NCI-H2196 (cell line): ENCODE data around the gene LHFPL6.

Source experiments
- DNase-seq: peaks from one replicate; lab custom pipeline; 2025; ENCODE audit not compliant: unreplicated experiment; lab: John Stamatoyannopoulos, UW

The LHFPL6 gene

DNA sequence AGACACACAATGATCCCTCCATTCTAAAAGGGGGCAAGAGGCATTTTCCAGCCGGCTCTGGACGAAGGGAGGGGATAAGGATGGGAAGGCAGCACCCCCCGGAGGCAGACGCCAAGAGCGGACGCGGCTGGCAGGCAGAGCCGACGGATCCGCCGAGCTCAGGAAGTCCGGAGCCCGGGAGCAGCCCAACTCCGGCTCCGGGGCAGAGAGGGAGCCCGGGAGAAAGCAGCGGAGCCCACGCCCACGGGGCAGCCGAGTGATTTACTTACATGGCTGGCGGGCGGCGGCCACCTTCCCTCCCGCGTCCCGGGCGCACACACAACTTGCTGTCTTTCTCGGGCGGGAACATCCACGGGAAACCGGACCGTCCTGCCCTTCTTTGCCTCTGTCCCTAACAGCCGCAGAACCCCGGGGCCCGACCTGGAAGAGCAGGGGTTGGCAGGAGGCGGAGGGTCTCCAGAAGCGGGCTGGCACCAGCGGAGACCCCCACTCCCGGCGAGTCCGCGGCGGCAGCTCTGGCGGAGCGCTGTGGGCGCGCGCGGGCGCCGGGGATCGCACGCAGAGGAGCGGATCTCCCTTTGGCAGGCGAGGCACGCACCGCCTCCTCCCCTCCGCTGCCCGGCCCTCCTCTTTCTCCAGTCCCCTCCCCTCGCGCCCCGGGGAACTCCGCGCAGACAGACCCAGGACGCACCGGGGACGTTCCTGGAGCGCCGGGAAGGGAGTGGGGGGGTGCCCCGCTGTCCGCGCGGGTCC is at the start of gene LHFPL6:
Gene LHFPL6, minus strand, starts transcription at position 580 of the 753 bp plus-strand sequence.
- DNase-seq = peak; percentile 18

DNA sequence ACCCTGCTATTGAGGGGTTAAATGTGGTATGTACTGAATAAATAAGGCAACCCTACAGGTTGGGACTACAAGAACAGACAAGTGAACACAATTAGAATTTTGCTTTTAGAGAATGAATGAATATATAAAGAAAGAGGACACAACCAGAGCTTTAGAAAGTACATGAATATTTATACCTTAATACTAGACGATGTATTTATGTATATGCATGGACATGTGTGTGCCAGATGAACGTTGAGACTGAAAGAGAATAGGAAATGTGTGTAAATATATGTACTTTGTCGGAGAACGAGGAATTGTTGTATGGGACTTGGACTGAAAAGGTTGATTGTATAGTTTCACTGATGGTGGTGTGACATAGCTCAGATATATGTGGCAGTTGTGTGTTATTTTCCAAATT is 43.1 kb upstream of the LHFPL6 start:
- DNase-seq = no peak

DNA sequence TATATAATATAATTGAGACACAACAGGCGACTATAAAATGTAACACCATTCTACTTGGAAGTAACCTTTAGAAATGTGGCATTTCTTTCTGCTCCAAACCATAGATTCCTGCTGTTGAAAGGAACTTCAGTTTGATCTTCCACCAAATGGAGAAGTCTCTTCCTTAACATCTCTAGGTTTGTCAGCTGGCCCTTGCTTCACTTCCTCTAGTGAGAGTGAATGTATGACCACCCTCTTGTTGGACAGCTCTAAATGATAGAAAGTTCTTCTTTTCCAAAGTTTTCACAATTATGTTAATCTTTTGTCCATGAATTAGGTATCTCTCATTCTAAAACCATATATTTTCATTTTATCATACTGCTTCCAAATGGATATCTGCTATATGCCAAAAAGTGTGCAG is 38.7 kb upstream of the LHFPL6 start:
- DNase-seq = no peak

DNA sequence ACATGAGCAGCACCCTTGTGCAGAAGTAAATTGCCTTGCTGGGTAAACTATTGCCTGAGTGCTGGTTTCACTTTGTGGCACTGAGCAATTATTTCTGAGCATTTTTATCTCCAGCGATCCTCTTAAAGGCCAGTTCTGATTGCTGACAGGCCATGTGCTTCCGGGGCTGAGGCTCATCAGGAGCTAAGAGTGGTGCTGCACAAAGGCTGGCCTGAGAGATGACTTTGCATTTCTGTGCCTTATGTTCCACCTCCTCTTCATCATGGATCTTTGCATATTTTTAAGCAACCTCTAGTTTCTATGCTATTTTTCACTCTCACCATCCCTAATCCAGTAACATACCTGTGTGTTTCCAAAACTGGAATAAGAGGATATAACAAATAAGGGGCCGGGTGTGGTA is 34.9 kb upstream of the LHFPL6 start:
- DNase-seq = no peak

DNA sequence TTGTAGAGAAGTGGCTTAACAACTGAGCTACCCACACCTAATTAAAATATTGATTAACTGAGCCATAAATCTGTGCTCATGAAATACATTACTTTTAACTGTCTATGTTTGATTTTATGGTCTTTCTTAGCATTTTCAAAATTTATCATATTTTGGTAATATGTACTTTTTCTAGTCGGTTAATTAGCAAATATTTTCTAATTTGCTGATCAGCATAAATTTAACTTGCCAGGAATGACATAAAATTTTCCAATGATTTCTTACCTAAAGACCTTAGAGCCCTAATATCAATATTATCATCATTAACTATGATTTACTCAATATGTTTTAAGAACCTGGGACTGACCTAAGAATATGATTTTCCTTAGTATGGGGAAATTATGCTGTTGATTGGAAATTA is 32.6 kb upstream of the LHFPL6 start:
- DNase-seq = no peak

DNA sequence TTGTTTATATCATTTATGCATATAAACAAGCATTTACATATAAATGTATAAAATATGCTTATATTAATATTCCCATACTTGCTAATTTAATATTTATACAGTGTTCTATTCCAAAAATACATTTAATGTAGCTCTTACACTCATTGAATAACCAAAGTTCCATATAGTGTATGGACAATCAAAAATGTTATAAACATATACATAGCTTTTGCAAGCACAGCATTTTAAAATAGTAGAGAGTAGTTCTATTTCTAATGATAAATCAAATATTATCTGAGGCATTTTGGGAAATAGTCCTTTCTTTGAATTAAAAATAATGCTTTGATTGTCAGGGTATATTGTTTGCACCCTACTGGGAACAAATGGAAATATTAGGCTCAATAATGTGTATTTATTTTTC is 30.0 kb upstream of the LHFPL6 start:
- no peak for DNase-seq

DNA sequence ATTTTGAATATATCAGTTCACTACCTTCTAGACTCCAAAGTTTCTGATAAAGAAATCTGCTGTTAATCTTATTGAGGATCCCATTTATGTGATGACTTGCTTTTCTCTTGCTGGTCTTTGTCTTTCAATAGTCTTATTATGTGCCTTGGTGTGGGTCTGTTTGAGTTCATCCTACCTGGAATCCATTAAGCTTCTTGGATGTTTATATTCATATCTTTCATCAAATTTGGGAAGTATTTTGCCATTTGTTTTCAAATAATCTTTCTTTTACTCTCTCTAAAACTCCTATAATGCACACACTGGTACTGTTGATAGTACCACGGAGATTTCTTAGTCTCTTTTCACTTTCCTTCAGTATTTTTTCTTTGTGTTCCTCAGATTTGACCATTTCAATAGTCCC is 28.3 kb upstream of the LHFPL6 start:
- DNase-seq = no peak

DNA sequence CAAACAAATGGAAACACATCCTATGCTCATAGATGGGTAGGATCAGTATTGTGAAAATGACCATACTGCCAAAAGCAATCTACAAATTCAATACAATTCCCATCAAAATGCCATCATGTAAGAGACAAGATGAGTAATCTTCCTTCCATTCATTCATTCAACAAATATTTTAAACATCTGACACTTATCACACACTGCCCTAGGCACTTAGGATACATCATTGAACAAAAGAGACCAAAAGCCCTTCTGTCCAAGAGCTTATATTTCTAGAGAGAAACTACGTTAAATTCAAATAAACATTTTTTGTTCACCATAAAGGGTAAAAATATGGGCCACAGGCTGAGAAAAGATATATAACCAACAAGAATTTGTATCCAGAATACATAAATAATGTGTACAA is 20.5 kb upstream of the LHFPL6 start:
- no peak for DNase-seq

DNA sequence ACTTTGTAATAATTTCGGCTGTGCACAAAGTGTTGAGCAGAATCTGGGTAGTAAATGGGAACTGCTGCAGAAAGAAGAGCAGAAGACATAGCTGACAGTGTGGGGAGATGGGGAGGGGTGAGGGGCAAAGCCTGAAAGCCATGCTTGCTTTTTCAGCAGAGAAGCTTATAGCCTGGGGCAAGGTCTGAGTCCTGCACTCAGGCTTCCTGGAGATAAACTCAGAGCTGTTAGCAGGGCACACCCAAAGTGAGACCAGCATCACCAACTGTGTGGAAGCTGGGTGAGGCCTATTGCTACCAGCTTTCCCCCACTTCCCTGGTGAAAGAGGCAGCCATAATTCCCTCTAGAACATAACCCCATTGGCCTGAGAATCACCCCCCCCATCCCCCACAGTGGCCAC is 15.6 kb upstream of the LHFPL6 start:
- no peak for DNase-seq

DNA sequence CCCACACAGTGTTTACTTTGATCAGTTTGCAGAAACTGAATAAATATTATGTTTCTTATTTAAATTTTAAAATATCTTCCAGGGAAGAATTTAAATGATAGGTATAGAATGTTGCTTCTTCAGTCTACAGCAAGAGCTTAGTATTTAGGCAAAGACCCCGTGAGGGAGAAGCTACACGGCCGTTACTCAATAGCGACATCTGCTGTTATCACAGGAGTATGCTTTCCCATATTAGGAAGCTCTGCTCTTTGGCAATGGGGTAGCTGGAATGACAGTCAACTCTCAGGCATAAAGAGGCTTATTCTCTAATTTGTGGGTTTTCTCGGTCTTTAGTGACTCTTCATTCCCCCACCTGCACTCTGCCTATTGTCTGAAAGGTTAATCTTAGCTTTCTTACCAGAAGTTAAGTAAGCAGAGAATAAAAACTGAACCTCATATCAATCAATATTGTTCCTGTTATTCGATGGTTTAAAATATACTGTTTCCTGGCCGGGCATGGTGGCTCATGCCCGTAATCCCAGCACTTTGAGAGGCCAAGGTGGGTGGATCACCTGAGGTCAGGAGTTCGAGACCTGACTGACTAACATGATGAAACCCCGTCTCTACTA is 13.2 kb upstream of the LHFPL6 start:
- peak; percentile 32 for DNase-seq

DNA sequence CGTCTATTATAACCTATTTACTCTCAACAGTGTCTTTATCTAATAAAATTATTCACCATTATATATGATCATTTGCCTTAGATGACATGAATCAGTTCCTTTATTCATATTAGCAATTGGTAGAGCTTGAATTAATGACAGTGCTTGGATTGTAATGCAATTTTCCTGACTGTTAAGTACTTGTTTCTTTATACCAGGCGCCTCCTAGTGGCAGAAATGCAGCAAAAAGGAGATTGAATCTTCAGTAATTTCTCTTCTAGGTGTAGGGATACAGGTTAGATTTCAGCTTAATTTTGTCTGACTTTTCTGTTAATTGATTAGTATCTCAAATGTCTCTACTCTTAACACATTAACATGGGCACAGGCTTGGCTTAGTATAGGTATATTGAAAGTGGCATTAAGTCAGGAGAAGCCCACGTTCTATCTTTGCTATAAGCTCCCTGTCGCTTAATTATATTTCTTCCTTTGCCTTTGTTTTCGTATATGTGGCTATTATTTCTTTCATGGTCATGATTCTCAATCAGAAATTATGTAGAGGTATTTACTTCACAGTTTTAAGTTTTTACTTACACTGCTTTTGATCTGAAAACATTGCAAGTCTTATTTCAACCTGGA is 9.1 kb upstream of the LHFPL6 start:
- peak; percentile 50 for DNase-seq

DNA sequence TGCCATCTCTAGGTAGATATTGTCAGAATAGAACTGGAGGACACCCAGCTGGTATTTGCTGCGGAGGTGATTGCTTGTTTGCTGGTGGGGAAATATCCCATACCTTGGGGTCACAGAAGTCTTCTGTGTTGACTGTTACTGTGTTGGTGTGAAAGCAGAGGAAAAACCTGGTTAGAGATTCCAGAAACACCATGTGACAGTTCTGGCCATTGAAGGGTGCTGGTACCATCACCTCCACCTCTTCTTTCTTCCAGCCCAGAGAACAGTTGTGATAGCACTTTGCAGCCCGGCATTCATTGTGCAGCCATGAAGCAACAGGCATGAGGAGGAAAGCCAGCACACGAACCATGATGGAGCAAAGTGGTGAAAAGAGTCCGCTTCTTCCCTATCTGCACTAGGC is 4.9 kb upstream of the LHFPL6 start:
- no peak for DNase-seq

DNA sequence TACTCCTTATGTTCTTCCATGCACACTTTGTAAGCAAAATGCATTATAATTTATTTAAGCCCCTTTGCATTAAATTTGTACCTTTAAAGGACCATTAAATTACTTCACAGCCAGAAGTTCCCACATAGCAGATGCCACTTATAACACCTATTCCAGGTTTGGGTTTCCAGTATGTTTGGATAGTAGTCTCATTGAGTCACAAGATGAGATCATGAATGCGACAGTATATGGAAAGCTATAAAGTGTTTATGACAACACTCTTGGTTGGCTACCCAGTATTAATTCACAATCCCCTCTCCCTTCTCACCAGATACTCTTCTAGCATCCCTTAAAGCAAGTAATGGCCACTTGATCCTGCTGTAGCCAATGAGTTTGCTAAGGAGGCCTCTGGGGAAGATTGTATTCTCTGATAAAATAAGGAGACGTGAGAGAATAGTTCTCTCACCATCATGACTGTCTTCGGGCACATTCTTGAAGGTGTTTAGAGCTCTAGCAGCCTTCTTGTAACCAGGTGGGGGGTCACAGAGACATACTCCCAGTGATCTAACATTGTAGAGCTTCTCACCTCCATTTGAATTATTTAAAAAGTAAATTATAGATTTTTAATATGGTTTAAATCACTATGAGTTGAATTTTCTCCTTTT is 2.8 kb upstream of the LHFPL6 start:
- no peak for DNase-seq

DNA sequence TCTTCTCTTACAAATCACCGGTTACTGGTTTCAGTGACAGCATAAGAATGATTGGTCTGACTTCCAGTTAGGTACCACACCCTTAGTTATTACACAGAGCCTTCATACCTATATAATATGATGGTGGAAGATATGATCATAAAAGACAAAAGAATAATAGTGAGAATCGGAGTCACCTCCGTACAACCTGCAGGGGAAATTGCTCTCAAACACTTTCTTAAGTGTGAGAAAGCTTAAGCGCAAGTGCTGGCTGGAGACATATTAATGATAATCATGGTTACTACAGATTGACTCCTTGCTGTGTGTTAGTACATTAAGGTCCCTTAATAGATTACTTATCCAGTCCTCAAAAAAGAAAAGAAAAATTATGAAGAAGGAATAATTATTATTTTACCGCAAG is 1.8 kb upstream of the LHFPL6 start:
- DNase-seq = no peak

DNA sequence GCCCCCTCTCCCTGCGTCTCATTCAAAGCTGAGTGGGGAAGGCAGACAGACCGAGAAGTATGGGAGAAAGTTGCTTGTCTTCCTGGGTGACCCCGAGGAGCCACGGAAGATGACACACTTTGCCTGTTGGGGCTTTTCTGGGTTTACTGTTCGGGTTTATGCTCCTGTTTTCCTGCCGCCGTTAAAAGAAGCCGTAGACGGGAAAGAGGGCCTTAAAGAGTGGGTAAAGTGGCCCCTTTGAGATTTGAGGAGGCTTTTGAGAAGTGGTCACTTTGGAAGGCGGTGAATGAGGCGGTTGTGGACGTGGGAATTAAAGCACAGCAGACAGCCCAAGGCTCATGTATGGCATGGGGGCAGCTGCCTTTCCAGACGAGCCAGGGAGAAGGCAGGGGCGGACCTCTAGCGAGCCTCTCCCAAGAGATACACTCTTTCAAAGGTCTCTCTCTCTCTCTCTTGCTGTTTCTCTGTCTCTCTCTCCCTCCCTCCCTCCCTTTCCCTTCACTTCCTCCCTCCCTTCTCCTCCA is 493 bp upstream of the LHFPL6 start:
- DNase-seq = no peak

DNA sequence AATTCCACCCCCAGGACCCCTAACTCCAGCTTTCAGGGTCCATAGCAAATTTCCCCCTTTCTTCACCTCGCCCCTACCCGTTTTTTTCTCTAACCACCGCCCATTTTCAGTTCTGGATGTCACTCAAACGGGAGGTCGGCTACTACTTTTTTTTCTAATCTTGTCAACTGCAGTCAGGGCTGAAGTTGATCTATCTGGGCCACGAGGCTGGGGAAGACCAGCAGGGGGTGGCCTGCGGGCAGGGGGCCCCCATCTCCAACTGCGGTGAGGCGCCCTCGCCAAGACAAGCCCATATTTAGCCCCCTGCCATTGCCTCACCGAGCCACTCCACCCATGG is 748 bp downstream of the LHFPL6 start:
- DNase-seq = no peak

DNA sequence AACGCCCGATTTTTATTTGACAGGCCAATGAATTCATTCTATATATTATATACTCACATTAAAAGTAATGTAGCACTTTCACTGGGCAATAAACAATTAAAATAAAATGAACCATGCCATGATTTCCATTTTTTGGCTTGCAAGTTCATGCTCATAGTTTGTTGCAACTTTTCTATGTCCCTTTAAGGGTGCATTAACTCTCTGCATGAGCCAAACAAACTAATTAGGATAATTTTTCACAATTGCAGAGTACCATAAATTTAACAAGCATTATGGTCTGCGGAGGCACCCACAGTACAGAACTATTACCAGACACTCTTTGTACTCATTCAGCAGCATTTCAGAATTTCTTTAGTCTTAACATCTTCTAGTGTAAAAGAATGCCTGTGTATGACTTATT is 1.4 kb downstream of the LHFPL6 start:
- DNase-seq = no peak

DNA sequence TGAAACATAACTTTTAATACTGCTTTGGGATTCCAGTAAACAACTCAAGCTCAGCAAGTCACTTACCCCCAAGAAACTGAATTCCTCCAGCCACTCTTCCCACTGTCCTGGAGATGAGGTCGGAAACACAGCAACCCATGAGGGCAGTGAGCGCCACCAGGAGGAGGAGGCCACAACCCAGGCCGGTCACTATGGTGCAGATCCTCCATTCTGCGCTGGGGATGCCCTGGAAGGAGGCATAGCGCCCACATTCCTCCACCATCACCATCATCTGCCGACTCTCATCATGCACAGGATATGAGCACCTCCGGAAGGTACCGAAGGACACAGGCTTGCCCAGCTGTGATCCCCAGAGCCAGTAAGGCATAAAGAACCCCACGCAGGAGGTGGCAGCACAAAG is 2.2 kb downstream of the LHFPL6 start:
- no peak for DNase-seq

DNA sequence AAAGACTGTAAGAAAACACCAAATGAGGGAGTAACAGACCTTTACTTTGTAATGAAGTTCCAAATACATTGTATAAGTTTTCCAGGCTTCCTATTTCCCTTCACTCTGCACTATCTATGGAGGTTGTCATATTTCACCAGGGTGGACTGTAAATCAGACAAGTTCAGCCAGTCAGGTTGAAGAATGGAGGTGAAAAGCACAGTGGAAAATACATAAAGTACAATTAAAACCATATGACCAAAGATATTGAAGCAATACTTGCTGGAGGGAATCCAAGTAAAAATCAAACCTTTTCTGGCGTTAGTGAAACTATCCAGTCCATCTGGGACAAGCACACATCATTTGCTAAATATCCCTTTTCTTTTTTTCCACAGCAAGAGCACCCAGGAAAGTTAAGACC is 3.2 kb downstream of the LHFPL6 start:
- DNase-seq = no peak

DNA sequence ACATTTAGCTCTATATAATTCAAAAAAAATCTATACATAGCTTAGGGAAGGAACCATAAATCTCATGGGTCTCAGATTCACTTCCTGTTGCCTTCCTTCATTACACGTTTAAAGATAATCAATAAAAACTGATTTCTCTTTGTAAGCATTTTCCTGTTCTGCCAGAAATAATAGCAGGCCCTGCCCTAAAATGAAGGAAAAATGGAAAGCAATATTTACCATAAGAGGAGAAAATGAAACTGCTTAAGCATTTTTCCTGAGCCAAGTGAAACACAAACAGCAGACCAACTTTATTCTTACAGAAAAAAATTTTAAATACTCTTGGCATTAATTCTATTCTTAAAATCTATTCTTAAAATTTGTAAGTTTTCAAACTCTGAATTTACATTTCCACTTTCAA is 4.0 kb downstream of the LHFPL6 start:
- DNase-seq = no peak

DNA sequence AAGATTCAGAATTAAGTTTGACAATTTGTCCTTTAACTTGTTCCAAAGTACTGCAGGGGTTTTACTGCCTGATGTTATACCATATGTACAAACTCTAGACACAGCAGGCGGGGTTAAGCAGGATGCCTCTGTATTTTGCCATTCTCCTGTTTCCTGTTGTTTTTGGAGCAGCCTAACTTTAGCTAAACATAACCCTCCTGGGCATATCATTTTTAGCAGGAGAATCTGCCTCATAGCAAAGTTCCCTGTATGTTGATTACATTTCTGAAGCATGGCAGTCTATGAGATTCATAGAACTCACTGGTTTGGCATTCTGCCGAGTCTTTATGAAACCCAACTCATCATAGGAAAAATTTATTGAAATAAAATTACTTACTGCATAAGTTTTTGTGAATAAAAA is 5.2 kb downstream of the LHFPL6 start:
- DNase-seq = no peak

DNA sequence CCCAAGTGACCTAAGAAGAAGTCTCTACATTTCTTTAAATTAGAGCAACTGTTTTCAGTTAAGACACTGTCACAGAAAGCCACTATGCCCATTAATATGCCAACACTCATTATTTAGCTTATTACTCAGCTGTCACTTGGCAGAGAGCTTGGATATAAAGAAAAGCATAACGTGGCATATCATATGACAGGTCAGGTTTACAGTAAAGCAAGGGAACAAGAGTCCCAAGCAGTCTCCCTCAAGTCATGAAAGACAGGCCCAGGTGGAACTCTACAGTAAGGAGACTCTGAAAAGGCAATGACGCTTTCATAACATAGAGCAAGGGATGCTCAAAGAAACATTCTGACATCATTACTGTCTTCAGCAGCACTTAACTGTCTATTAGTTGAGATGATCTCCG is 6.3 kb downstream of the LHFPL6 start:
- no peak for DNase-seq
